ENCODE data around the gene CFAP90. TPM values are rescaled to one million over a fixed set of nuclear protein-coding genes. Genes with fewer than 3 reads are reported as not detected.

Gene CFAP90
- total RNA-seq, 1 donor from 2014 or later = not detected

DNA sequence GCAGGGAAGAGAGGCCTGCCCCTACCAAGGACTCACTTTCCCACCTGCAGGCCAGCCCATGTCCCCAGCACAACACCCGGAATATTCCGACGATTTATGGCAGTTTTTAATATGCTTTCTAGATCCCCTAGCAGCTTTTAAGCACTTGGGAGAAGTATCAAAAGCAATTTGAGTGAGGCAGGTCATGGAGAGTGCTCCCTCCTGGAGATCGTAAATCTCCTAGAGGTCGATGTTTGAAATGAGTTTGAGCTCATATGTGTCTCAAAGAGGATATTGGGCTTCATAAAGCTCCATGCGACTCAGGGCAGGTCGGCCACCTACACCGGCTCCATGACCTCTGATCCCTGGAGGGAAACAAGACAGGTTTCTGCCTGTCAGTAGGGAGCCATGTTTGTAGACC, 27.3 kb downstream of the CFAP90 start:
- H3K27me3 Mint-ChIP-seq = peaks cover 3% of the 10 kb centered on the region
- intact Hi-C loops (cut with micrococcal nuclease) = no loop called here
- no peaks in the 10 kb centered on the region for H3K9me3 Mint-ChIP-seq
- CTCF ChIA-PET = no interaction called here
- H3K36me3 Mint-ChIP-seq (ENCODE audit: low read depth) = no peaks in the 10 kb centered on the region
- ATAC-seq (ENCODE audit: low read depth) = no peak
- H3K4me1 Mint-ChIP-seq = no peaks in the 10 kb centered on the region
- no peak overlapping the region for H3K4me3 Mint-ChIP-seq
- POLR2A ChIA-PET = no interaction called here
- DNase-seq = no peak
- TF ChIP-seq, protein P1, sequence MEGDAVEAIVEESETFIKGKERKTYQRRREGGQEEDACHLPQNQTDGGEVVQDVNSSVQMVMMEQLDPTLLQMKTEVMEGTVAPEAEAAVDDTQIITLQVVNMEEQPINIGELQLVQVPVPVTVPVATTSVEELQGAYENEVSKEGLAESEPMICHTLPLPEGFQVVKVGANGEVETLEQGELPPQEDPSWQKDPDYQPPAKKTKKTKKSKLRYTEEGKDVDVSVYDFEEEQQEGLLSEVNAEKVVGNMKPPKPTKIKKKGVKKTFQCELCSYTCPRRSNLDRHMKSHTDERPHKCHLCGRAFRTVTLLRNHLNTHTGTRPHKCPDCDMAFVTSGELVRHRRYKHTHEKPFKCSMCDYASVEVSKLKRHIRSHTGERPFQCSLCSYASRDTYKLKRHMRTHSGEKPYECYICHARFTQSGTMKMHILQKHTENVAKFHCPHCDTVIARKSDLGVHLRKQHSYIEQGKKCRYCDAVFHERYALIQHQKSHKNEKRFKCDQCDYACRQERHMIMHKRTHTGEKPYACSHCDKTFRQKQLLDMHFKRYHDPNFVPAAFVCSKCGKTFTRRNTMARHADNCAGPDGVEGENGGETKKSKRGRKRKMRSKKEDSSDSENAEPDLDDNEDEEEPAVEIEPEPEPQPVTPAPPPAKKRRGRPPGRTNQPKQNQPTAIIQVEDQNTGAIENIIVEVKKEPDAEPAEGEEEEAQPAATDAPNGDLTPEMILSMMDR (IDR thresholded peaks at IDR 0.05) = no peak
- H3K27ac Mint-ChIP-seq = no peak overlapping the region

GRCh38 chr5:7822449-7822848, 28.5 kb downstream of the CFAP90 start:
- Mint-ChIP-seq H3K4me3 (no peak overlapping the region), H3K9me3 (no peaks in the 10 kb centered on the region), H3K27me3 (peaks cover 3% of the 10 kb centered on the region), H3K27ac (no peak overlapping the region), H3K4me1 (no peaks in the 10 kb centered on the region), H3K36me3 (ENCODE audit: low read depth) (no peaks in the 10 kb centered on the region)
- CTCF ChIA-PET = no interaction called here
- ATAC-seq (ENCODE audit: low read depth) = no peak
- POLR2A ChIA-PET = no interaction called here
- intact Hi-C loops (cut with micrococcal nuclease) = no loop called here
- DNase-seq = no peak
- TF ChIP-seq, protein P1 (IDR thresholded peaks at IDR 0.05) = no peak

GRCh38 chr5:7816535-7816901, 34.4 kb downstream of the CFAP90 start:
- no peak for ATAC-seq (ENCODE audit: low read depth)
- H3K36me3 Mint-ChIP-seq (ENCODE audit: low read depth) = no peaks in the 10 kb centered on the region
- ChIA-PET POLR2A (no interaction called here), CTCF (interaction anchor here (1.4 kb wide), 1 partner anchor 40 kb away, joined by 4 read pairs; no protein-coding TSS in a partner anchor)
- no peak overlapping the region for H3K4me3 Mint-ChIP-seq
- no peaks in the 10 kb centered on the region for H3K4me1 Mint-ChIP-seq
- peaks cover 35% of the 10 kb centered on the region for H3K27me3 Mint-ChIP-seq
- TF ChIP-seq, protein P1 (IDR thresholded peaks at IDR 0.05) = no peak
- DNase-seq = no peak
- H3K27ac Mint-ChIP-seq = no peak overlapping the region
- no peaks in the 10 kb centered on the region for H3K9me3 Mint-ChIP-seq
- intact Hi-C loops (cut with micrococcal nuclease) = loop anchor here (2.0 kb wide), 1 partner anchor 1052 kb away; no protein-coding TSS in a partner anchor

- no peak overlapping the region for H3K27ac Mint-ChIP-seq
- CTCF ChIA-PET = no interaction called here
- ATAC-seq (ENCODE audit: low read depth) (no peak), DNase-seq (peak; percentile 34)
- H3K36me3 Mint-ChIP-seq (ENCODE audit: low read depth) = no peaks in the 10 kb centered on the region
- H3K9me3 Mint-ChIP-seq = no peaks in the 10 kb centered on the region
- POLR2A ChIA-PET = no interaction called here
- intact Hi-C loops (cut with micrococcal nuclease) = loop anchor here (2.0 kb wide), 1 partner anchor 1051 kb away; no protein-coding TSS in a partner anchor
- H3K4me1 Mint-ChIP-seq = no peaks in the 10 kb centered on the region
- H3K27me3 Mint-ChIP-seq = peaks cover 35% of the 10 kb centered on the region
- TF ChIP-seq, protein P1 (IDR thresholded peaks at IDR 0.05) = no peak
- H3K4me3 Mint-ChIP-seq = no peak overlapping the region
These were observed 34.9 kb downstream of the CFAP90 start for GRCh38 chr5:7815892-7816534.

DNA sequence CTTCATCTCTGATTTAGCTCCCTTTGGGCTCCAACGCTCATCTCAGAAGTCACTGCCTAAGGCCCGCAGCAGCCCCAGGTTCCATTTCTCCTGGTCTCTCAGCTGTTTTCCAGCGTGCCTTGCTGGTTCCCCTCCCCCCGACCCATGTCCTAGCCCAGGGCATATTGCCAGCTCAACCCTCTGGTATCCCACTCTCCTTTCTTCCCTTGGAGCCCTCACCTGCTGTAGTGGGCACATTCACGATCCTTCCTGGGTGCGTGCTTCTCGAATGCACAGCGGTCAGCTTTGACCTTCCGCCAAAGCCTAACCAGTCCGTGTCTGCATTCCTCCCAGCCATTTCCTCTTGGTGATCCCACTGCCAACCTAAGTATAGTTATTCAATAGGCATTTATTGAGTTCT, 36.1 kb downstream of the CFAP90 start:
- Mint-ChIP-seq H3K36me3 (ENCODE audit: low read depth) (no peaks in the 10 kb centered on the region), H3K27ac (no peak overlapping the region), H3K4me3 (no peak overlapping the region), H3K27me3 (peaks cover 35% of the 10 kb centered on the region), H3K4me1 (no peaks in the 10 kb centered on the region), H3K9me3 (no peaks in the 10 kb centered on the region)
- intact Hi-C loops (cut with micrococcal nuclease) = no loop called here
- TF ChIP-seq, protein P1 (IDR thresholded peaks at IDR 0.05) = no peak
- POLR2A ChIA-PET = no interaction called here
- DNase-seq (no peak), ATAC-seq (ENCODE audit: low read depth) (no peak)
- CTCF ChIA-PET = no interaction called here
